Measurements from ENCODE around the gene CTBP1.

CTBP1 gene

GRCh38 chr4:1222036-1222789 lies 26.7 kb downstream of the CTBP1 start:
- FAIRE-seq, result no peak

- FAIRE-seq, result no peak
Observed at GRCh38 chr4:1221155-1221870, 27.6 kb downstream of the CTBP1 start.

- no peak for FAIRE-seq
Observed at GRCh38 chr4:1220566-1220965, 28.4 kb downstream of the CTBP1 start.

- FAIRE-seq, result no peak
Observed at GRCh38 chr4:1219566-1219950, 29.4 kb downstream of the CTBP1 start.

GRCh38 chr4:1218634-1219565 lies 30.0 kb downstream of the CTBP1 start:
- no peak for FAIRE-seq

GRCh38 chr4:1217366-1217765 lies 31.6 kb downstream of the CTBP1 start:
- no peak for FAIRE-seq

- no peak for FAIRE-seq
Observed at GRCh38 chr4:1216869-1217294, 32.0 kb downstream of the CTBP1 start.

- no peak for FAIRE-seq
Observed at GRCh38 chr4:1216076-1216614, 32.8 kb downstream of the CTBP1 start.

- no peak for FAIRE-seq
Observed at GRCh38 chr4:1215141-1216075, 33.5 kb downstream of the CTBP1 start.

GRCh38 chr4:1214101-1215095 lies 34.5 kb downstream of the CTBP1 start:
- FAIRE-seq, result no peak

- FAIRE-seq, result no peak
Observed at GRCh38 chr4:1213336-1213995, 35.5 kb downstream of the CTBP1 start.

GRCh38 chr4:1212546-1213335 lies 36.2 kb downstream of the CTBP1 start:
- FAIRE-seq, result no peak

- no peak for FAIRE-seq
Observed at GRCh38 chr4:1211891-1212545, 36.9 kb downstream of the CTBP1 start.

- no peak for FAIRE-seq
Observed at GRCh38 chr4:1211371-1211770, 37.6 kb downstream of the CTBP1 start.

- FAIRE-seq, result no peak
Observed at GRCh38 chr4:1210971-1211370, 38.0 kb downstream of the CTBP1 start.

GRCh38 chr4:1210241-1210841 lies 38.6 kb downstream of the CTBP1 start:
- FAIRE-seq, result no peak

- no peak for FAIRE-seq
Observed at GRCh38 chr4:1209821-1210220, 39.1 kb downstream of the CTBP1 start.
